ENCODE measurements around the gene CTLA4. TPM values are rescaled to one million over a fixed set of nuclear protein-coding genes. Genes with fewer than 3 reads are reported as not detected.
A peak's percentile ranks its signal among the peaks of the same experiment; 100 is the strongest.

The CTLA4 gene
- polyA plus RNA-seq, 3 donors: 0.08 TPM; not detected in 2

DNA sequence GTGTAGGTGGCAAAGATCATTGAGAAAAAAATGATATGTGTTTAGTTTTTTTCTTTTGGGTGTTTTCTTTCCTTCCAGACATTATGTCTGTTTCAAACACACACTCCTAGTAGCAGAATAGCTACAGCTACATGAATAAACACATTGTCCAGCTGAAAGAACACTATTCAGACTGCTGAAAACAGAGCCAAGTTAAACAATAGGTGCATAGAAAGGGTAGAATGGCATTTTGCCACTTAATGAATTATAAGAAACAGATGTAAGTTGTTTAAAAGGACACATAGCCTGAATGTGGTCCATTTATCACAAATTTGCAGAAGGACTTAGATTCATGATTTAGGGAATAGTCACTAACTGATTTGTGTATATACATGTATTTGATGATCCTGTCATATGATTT lies 20.1 kb downstream of the CTLA4 start:
- Histone ChIP-seq H3K36me3 (replicated peaks in 1 of 2; ENCODE audit: control insufficient read depth in 1 of 2, insufficient read depth in 2 of 2, low read length in 2 of 2) (no peaks in the 10 kb centered on the region), H3K27me3 (ENCODE audit: control insufficient read depth in 2 of 2, insufficient read depth in 2 of 2, low read length in 2 of 2) (no peaks in the 10 kb centered on the region), H3K27ac (ENCODE audit: low read depth in 1 of 2, low read length in 2 of 2) (peak overlapping the region in 1 of 2 donors; percentile 69), H3K9me3 (replicated peaks in 1 of 2; ENCODE audit: control insufficient read depth in 1 of 2, insufficient read depth in 1 of 2, low read length in 2 of 2) (no peaks in the 10 kb centered on the region), H3K4me2 (replicated peaks; ENCODE audit: extremely low read depth, low read length, poor library complexity, severe bottlenecking) (no peak overlapping the region), H3K9ac (ENCODE audit: insufficient read depth, low read length, poor library complexity, severe bottlenecking) (no peak overlapping the region), H4K20me1 (ENCODE audit: insufficient read depth, low read length) (no peaks in the 10 kb centered on the region), H3K4me1 (ENCODE audit: control insufficient read depth in 1 of 2, insufficient read depth in 2 of 2, low read length in 2 of 2) (peaks cover 77 to 81% of the 10 kb centered on the region in 2 donors), H3K79me2 (ENCODE audit: insufficient read depth, low read length) (no peaks in the 10 kb centered on the region), H3K4me3 (replicated peaks in 1 of 3; ENCODE audit: low read depth in 2 of 3, low read length in 3 of 3) (peak overlapping the region in 1 of 3 experiments; percentile 25), H2AFZ (ENCODE audit: insufficient read depth, low read depth, low read length, poor library complexity, severe bottlenecking) (no peak overlapping the region)
- intact Hi-C loops (cut with micrococcal nuclease): no loop called here
- H3K9me3 Mint-ChIP-seq: peaks cover 0 to 2% (median 0%) of the 10 kb centered on the region in 7 donors
- H3K4me3 Mint-ChIP-seq: no peak overlapping the region
- no peak for DNase-seq
- H3K4me1 Mint-ChIP-seq: peaks cover 79% of the 10 kb centered on the region
- H3K27me3 Mint-ChIP-seq (ENCODE audit: low read depth in 3 of 3): no peaks in the 10 kb centered on the region
- H3K36me3 Mint-ChIP-seq: peaks cover 3 to 4% of the 10 kb centered on the region in 2 donors
- TF ChIP-seq, protein P1, sequence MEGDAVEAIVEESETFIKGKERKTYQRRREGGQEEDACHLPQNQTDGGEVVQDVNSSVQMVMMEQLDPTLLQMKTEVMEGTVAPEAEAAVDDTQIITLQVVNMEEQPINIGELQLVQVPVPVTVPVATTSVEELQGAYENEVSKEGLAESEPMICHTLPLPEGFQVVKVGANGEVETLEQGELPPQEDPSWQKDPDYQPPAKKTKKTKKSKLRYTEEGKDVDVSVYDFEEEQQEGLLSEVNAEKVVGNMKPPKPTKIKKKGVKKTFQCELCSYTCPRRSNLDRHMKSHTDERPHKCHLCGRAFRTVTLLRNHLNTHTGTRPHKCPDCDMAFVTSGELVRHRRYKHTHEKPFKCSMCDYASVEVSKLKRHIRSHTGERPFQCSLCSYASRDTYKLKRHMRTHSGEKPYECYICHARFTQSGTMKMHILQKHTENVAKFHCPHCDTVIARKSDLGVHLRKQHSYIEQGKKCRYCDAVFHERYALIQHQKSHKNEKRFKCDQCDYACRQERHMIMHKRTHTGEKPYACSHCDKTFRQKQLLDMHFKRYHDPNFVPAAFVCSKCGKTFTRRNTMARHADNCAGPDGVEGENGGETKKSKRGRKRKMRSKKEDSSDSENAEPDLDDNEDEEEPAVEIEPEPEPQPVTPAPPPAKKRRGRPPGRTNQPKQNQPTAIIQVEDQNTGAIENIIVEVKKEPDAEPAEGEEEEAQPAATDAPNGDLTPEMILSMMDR (IDR thresholded peaks at IDR 0.05): no peak
- H3K27ac Mint-ChIP-seq: peak overlapping the region in 1 of 7 donors; percentile 83

DNA sequence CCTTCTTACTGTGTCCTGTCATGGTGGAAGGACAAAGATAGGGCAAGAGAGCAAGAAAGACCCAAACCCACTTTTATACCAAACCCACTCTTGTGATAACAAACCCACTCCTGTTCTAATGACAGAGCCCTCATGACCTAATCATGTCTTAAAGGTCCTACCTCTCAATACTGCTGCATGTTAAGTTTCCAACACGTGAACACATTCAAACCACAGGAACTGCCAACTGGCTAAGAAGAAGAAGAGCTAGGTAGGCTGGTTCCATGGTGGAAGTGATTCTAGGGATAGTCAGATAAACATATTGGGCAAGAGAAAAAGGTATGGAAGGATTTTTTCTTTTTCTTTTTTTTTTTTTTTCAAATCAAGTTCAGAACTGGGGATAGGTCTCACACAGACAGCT lies 22.0 kb downstream of the CTLA4 start:
- H3K4me1 Mint-ChIP-seq: peaks cover 88% of the 10 kb centered on the region
- peaks cover 94 to 100% of the 10 kb centered on the region in 2 donors for H3K4me1 ChIP-seq (ENCODE audit: control insufficient read depth in 1 of 2, insufficient read depth in 2 of 2, low read length in 2 of 2)
- no peak for DNase-seq
- no peaks in the 10 kb centered on the region for H3K36me3 ChIP-seq (replicated peaks in 1 of 2; ENCODE audit: control insufficient read depth in 1 of 2, insufficient read depth in 2 of 2, low read length in 2 of 2)
- H3K9me3 Mint-ChIP-seq: peaks cover 0 to 2% (median 0%) of the 10 kb centered on the region in 7 donors
- H3K27ac Mint-ChIP-seq: no peak overlapping the region
- no peak overlapping the region for H3K4me3 Mint-ChIP-seq
- peak overlapping the region in 1 of 2 donors; percentile 78 for H3K27ac ChIP-seq (ENCODE audit: low read depth in 1 of 2, low read length in 2 of 2)
- intact Hi-C loops (cut with micrococcal nuclease): no loop called here
- H2AFZ ChIP-seq (ENCODE audit: insufficient read depth, low read depth, low read length, poor library complexity, severe bottlenecking): no peak overlapping the region
- peaks cover 3 to 4% of the 10 kb centered on the region in 2 donors for H3K36me3 Mint-ChIP-seq
- no peaks in the 10 kb centered on the region for H3K27me3 Mint-ChIP-seq (ENCODE audit: low read depth in 3 of 3)
- WGBS (ENCODE audit: insufficient coverage): no CpG with 5 or more reads among the region's 1 CpG
- H3K4me3 ChIP-seq (replicated peaks in 1 of 3; ENCODE audit: low read depth in 2 of 3, low read length in 3 of 3): no peak overlapping the region
- H4K20me1 ChIP-seq (ENCODE audit: insufficient read depth, low read length): no peaks in the 10 kb centered on the region
- H3K79me2 ChIP-seq (ENCODE audit: insufficient read depth, low read length): no peaks in the 10 kb centered on the region
- H3K27me3 ChIP-seq (ENCODE audit: control insufficient read depth in 2 of 2, insufficient read depth in 2 of 2, low read length in 2 of 2): no peaks in the 10 kb centered on the region
- TF ChIP-seq, protein P1 (IDR thresholded peaks at IDR 0.05): no peak
- H3K4me2 ChIP-seq (replicated peaks; ENCODE audit: extremely low read depth, low read length, poor library complexity, severe bottlenecking): no peak overlapping the region
- H3K9me3 ChIP-seq (replicated peaks in 1 of 2; ENCODE audit: control insufficient read depth in 1 of 2, insufficient read depth in 1 of 2, low read length in 2 of 2): no peaks in the 10 kb centered on the region
- H3K9ac ChIP-seq (ENCODE audit: insufficient read depth, low read length, poor library complexity, severe bottlenecking): no peak overlapping the region

Measured in CD14-positive monocyte (primary cell).